Esophagus muscularis mucosa (tissue), 3 donors: ENCODE results near the gene HMGA1.

ENCODE experiments used
- CTCF ChIP-seq, 3 experiments: fragments of 200-600 bp in 2 of 3; fragments of 450-650 bp in 1 of 3; sonication (generic) in 2 of 3; IDR thresholded peaks; one replicate each; pipeline ENCODE4 v1.5.1; 2017 to 2019; ENCODE audit warnings: antibody characterized with exemption in 3 of 3, mild to moderate bottlenecking in 2 of 3, moderate library complexity in 1 of 3
- POLR2A ChIP-seq: fragments of 450-650 bp; IDR thresholded peaks from one replicate; pipeline ENCODE4 v1.6.1; 2017; ENCODE audit warnings: antibody characterized with exemption, moderate library complexity, mild to moderate bottlenecking, low read depth
- POLR2AphosphoS5 ChIP-seq, 2 donors: sonication (generic); formaldehyde crosslinking; IDR thresholded peaks; one replicate each; pipeline ENCODE4 v1.6.1; 2017; ENCODE audit warnings: antibody characterized with exemption in 2 of 2

DNA sequence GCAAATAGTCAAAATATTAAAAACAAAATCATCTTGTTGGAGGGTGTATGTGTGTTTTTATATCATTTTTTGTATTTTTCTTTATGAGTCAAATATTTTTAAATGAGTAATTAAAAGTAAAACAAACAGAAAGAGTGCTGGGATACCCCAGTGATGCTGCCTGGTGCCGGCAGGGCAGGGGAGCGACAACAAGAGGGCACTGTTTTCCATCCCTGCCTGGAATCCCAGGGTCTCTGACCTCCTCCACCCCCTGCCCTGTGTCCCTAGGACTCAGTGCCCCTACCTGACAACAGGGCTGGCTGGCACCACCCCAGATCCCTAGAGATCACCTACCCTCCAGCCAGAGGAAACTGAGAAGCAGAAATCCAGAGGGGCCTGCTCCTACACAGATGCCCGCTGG is 41.9 kb upstream of the HMGA1 start:
- TF ChIP-seq CTCF (IDR thresholded peaks at IDR 0.05) (no peak), POLR2A (no peak), POLR2AphosphoS5 (IDR thresholded peaks at IDR 0.05) (no peak)
